Measurements from ENCODE around the gene RAB41. TPM values are rescaled to one million over a fixed set of nuclear protein-coding genes. Genes with fewer than 3 reads are reported as not detected.
"Not testable (repeated sequence)": the region's sequence is repeated elsewhere in the genome, so short reads cannot be mapped to it uniquely, and the experiment has no call there.

The RAB41 gene
- total RNA-seq (2014; rRNA removed; shearing (Covaris generic)) = not detected in 2 replicates

DNA sequence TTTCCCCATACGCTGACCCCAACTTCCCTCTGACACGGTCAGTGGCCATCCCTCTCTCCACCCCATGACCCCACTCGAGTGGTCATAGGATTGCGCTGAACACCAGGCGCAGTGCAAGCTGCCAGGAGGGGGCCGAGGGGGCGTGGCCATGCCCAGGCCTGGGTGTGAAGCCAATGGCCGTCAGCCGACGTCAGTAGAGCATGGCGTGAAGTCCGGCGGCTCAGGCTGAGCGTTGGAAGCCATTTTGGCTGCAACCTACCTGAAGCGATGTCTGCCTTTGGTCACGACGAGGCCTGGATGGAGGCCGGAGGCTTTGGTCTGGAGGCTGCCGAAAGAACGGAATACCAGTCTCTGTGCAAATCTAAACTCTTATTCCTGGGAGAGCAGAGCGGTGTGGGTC is at the start of gene RAB41:
RAB41 (plus strand) TSS at position 222 of the 400 bp plus-strand sequence; CDS start at position 268, 46 bp downstream.
- DNase-seq (ENCODE audit: low spot score) = no peak

DNA sequence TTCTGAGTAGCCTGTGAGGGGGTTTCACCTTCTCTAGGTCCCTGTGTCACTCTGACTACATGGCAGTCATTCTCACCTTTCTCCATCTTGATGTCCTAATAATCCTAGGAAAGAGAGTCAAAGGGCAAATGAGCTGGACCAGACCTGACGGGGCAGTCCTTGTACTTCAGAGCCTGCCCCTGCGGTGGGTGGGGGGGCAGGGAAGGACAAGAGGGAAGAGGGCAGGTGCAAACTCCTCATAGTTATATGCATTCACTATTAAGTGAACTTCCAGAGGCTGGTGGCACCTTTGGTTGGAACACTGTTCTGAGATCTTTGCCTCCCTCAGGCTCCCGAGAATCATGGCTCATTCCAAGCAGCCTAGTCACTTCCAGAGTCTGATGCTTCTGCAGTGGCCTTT is 47.6 kb upstream of the RAB41 start, which contains the start of gene AWAT1:
AWAT1 (plus strand) TSS at position 301 of the 400 bp plus-strand sequence; CDS start at position 342, 41 bp downstream.
- DNase-seq (ENCODE audit: low spot score) = no peak

DNA sequence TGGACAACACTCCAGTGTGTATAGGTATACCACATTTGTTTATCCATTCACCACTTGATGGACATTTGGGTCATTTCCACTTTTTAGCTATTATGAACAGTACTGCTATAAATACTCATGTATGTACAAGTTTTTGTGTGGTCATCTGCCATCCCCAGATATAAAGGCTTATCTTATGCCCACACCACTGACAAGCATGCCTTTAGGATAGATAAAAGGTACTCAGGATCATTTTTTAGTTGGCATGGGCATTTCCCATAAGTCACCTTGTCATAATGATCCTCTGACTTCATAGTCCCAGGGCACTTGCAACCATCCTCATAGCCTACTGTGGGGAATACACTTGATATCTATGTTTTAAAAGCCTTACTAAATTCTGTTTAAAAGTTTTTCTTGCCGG is 41.2 kb upstream of the RAB41 start:
- no peak for DNase-seq (ENCODE audit: low spot score)

DNA sequence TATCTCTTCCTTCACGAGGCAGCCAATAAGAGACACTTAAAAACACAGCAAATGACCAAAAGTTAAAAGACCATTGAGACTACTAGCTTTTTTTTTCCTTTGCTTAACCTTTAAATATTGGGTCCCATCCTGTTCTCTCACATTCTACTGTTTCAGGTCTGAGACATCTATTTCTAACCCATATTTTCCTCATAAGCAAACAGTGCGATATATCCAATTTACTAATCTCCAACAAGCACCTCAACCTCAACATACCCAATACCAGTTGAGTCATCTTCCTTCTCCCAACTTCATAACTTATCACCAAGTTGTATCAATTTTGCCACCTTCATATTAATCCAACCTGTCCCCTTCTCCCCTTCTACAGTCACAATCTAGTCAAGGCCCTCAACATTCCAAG is 40.5 kb upstream of the RAB41 start:
- DNase-seq (ENCODE audit: low spot score) = no peak

DNA sequence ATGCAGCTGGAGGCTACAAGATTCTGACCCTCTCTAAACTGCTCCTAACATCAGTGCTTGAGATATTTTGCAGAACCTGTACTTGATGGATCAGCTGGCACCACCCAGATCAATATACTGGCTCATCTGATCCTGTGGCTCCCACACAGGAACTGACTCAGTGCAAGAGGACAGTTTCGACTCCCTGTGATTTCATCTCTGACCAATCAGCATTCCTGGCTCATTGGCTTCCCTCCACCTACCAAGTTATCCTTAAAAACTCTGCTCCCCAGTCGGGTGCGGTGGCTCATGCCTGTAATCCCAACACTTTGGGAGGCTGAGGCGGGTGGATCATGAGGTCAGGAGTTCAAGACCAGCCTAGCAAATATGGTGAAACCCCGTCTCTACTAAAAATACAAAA is 38.4 kb upstream of the RAB41 start:
- DNase-seq (ENCODE audit: low spot score) = not testable (repeated sequence)

DNA sequence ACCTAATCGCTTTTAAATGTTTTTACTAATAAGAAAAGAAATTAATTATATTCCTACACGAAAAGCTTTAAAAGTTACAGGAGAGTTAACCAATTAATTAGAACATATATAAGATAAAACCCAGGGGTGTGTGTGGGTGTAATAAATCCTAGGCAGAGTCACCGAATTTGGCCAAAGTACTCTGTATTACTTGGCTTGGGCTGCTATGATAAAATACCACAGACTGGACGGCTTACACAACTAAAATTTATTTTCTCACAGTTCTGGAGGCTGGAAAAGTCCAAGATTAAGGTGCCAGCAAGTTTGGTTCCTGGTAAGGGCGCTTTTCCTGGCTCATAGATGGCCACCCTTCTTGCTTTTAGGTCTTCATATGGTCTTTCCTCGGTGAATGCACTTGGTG is 37.1 kb upstream of the RAB41 start:
- DNase-seq (ENCODE audit: low spot score) = no peak

DNA sequence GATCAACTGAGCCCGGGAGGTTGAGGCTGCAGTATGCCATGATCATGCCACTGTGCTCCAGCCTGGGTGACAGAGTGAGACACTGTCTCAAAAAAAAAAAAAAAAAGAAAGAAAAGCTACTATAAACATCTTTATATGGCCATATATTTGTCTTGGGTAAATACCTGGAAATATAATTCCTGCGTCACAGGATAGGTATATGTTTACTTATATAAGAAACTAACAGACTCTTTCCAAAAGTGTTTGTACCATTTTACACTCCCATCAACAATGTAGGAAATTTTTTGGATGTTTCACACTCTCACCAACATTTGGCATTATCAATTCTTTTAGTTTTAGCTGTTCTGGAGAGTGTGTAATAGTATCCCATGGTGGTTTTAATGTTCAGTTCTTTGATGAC is 34.7 kb upstream of the RAB41 start:
- DNase-seq (ENCODE audit: low spot score) = no peak

DNA sequence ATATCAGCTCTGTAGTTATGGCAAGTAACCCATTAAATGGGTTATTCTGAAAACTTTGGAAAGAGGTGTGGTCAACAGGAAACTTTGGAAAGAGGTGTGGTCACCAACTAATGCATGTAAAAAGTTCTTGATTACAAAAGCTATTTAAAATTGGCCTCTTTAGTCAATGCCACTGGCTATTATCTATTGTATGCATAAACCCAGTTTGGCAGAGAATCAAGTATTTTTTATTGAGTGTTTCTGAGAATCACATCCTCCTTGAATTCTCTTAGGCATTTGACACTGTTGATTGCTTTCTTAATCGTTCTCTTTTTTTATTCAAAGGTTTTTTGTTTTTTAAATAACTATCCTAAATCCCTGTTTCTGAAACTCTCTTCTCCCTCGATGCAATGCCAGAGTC is 29.5 kb upstream of the RAB41 start:
- no peak for DNase-seq (ENCODE audit: low spot score)

DNA sequence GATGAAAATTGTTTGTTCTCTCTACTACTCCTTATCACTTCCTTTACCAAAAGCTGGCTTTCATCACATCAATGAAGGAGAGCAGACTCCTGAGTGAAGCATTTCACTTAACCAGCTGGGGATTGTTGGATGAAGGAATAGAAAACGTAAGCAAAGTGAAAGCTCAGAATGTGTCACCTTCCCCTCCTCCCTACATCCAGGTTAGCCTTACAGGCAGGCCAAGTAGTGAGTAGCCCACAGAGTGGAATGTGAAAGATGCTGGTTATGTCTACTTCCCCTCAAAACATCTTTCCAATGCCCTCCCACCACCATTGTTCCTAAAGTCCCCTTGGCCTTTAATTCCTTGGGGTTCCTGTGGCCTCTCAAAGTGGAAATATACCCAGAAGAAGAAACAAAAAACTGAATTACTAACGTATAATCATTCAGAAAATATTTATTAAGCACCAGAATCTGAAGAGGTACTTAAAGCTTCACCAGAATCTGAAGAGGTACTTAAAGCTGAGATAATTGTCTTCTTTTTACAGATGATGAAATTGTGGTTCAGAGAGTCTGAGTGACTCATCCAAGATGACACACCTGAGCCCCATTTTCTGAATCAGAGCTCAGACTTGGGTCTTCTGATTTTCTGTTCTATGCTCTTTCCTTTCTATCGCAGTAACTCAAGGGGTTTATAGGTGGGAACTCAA is 28.5 kb upstream of the RAB41 start:
- DNase-seq (ENCODE audit: low spot score) = no peak

DNA sequence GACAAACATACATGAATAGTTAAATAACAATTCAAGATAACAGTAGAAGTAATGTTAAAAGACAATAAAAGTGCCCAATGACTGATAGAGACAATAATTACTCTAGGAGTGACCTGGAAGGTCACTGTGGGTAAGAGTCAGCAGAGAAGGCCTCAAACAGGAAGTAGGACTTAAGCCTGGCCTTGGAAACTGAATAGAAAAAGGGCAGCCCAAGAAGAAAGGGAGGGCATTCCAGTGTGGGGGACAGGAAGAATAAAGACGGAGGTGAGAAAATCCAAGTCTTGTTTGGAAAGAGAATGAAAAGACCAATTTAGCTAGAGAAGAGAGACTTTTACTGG is 27.9 kb upstream of the RAB41 start:
- no peak for DNase-seq (ENCODE audit: low spot score)

DNA sequence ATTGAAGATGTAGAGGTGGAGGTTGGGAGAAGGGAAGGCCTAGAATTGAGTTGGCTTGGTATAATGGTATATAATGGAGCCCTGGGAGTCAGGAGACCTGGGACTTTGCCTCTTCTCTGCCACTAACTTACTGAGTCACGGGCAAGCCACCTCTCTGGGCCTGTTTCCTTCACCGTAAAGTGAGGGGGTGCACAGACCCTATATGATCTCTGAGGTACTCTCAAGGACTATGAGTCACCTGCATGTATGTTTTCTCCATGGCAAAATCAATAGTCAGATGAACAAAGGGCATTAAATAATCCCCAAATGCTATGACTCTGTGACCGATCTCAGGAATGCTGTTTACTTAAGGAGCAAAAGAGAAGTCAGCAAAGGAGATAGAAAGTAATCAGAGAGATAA is 27.1 kb upstream of the RAB41 start:
- DNase-seq (ENCODE audit: low spot score) = no peak

DNA sequence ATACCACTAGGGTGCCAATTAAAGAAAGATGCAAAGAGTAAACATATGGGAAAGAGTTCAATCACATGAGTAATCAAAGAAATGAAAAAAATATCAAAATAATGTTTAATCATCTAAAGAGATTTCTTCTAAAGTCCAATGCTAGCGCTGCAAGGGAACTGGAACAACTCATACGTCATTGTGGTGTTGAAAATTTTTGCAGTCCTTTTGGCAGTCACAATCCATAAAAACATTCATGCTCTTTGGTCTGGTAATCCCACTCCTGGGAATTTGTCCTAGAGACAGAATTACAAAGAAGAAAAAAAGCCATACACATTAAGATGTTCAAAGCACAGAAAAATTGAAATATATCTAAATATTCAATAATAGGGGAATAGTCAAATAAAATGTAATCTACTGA is 26.5 kb upstream of the RAB41 start:
- no peak for DNase-seq (ENCODE audit: low spot score)

DNA sequence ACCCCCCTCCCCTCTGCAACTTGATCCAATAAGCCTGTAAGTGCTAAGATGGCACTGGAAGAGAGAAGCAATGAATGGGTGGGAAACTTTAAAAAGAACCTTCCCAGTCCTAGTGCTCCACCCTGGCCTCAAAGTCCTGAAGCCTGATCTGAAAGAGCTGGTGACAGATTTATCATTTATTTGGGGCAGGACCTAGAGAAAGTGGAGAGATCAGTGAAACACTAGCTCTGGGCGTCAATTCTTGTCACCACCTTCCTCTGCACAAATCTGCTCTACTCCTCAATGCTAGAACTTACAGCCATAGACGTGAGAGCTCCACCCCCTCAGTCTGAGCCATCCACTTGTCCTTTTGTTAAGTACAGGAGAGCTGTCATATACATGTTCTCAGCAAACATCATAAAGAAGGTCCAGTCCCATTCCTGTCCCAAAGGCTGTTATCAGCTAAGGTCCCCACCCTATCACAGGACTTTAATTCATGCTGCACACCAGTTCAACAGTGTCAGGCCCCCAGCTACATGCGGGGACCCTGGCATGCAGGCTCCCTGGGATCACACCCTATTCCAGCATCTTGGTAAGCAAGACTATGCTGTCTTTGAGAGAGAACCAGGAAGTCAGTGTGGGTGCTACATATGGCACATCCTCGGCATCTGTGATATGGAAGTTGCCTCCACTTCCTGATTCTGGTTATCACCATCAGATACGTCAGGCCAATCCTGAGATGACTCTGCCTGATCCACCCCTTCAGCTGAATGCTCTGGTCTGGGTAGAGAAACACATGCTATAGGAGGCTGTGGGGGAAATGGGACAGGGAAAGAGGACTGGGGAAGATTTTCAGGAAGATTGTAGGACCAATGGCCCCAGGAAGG is 24.3 kb upstream of the RAB41 start:
- DNase-seq (ENCODE audit: low spot score) = no peak

DNA sequence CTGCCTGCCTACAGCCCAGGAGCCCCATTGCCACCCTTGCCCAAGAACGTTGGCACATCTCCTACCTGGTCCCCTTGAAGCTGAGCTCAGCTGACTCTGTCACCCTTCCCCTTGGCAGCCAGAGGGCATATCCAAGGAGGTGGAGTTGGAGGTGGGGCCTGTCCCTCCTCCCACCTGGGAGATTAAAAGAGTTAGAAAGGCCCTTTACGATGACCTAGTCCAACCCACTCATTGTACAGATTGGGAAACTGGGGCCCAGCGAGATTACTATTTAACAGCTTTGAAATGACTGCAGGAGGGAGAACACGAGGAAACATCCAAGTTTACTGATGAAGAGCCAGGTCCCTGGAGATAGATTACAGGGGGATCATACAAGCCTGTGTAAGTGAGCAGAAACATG is 21.9 kb upstream of the RAB41 start, which contains the start of gene P2RY4:
P2RY4 (minus strand) TSS at position 101 of the 400 bp plus-strand sequence. CDS start 580 bp downstream, outside the sequence.
- no peak for DNase-seq (ENCODE audit: low spot score)

DNA sequence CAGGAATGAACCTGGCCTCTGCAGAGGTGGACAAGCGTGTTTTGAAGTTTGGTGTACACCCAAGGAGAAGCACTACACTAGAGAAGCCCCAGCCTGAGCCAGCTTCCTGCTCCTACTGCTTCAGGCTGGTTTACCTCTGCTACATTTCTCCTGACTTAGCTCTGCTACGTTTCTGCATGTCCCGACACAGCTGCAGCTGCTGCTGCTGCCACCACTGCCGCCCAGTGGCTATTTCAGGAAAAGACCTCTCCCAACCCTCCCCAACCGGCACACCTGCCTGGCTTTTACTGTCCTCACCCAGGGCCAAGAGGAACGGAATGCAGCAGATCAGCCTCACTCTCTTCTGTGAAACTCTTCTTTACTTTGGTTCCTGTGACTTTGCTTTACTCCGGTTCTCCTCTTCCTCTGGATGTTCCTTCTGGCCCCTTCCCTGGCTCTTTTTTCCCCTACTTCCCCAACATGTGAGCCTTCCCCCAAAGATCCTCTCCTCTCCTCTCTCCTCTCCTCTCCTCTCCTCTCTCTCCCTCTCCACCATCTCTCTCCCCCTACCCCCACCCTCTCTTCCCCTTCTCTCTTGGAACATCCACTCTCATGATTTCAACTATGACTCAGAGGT is 18.9 kb upstream of the RAB41 start:
- DNase-seq (ENCODE audit: low spot score) = peak; percentile 45

DNA sequence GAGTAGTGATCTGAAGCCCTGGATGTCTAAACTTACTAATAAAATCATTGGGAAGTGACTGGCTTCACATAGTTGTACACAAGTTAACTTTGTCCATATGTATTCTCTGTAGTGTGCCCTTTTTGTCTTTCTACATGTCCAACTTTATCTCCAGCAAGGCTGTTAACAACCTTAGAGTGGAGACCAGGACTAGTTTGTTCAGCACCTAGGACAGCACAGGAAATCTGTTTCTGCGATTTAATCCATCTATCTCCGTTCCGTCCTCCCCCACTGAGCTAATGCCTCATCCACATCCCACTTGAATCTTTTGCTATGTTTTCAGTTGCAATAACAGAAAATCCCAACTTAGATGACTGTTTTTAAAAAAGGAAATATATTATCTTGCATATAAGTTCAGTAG is 17.2 kb upstream of the RAB41 start:
- DNase-seq (ENCODE audit: low spot score) = no peak

DNA sequence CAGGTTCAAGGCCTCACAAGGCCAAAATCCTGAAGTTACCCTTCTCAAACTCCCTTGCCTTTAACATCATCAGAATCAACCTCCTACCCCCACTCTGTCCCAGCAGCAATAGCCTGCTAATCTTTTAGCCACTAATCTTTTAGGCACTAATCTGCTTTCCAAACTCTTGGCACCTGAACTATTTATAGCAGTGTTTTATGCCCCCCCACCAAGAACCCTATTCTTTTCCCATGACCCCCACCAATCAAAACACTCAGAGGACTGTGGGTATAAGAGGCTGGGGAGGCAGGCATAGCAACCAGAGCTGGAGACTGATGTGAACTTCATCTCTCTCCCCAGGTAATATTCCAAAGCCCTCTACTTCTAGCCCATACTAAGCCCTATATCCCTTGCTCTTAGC is 13.9 kb upstream of the RAB41 start, which contains the start of gene ARR3:
ARR3 (plus strand) TSS at position 301 of the 400 bp plus-strand sequence. CDS start 1,052 bp downstream, outside the sequence.
- DNase-seq (ENCODE audit: low spot score) = no peak

DNA sequence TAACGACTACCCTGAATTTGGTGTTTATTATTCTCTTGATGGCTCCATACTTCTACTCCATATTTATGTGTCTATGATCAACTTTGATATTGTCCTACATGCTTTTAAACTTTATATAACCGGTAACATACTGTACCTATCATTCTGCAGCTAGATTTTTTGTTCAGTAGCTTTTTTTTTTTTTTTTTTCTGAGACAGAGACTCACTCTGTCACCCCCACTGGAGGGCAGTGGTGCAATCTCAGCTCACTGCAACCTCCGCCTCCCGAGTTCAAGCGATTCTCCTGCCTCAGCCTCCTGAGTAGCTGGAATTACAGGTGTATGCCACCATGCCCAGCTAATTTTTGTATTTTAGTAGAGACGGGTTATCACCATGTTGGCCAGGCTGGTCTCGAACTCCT is 7.9 kb upstream of the RAB41 start:
- DNase-seq (ENCODE audit: low spot score) = not testable (repeated sequence)

DNA sequence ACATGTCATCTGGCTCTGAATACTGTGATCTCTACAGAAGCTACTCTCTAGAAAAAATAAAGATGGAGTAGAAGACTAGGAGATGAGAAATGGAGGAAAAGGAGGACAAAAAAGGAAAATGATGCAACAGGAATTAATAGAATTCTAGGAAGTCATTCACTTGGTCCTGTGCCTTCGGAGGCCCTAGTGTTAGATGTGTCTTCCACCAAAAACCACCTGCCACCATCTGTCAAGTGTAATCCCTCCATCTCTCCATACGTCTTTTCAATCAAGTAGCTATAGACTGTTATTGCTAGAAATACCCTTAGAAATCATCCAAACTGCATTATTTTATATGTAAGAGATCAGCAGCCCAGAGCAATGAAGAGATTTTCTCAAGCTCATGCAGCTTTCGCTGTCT is 2.9 kb upstream of the RAB41 start:
- DNase-seq (ENCODE audit: low spot score) = no peak

DNA sequence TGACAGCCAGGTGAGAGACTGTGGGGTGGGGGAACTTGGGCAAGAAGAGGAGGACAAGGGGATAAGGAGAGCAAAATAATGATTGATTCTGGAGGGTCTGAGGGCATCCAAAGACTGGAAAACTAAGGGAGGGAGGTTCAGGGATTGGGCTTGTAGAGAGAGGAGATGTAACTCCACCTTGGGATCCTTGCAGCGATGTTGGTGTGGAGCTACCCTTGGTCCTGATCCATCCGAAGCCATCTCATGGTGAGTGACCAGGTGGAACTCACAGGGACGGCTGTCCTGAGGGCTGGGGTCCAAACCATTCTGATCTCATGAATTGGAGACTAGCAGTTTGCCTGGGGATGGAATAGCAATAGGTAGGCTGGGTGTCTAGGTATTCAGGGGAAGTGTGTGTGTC is 1.4 kb upstream of the RAB41 start:
- no peak for DNase-seq (ENCODE audit: low spot score)

DNA sequence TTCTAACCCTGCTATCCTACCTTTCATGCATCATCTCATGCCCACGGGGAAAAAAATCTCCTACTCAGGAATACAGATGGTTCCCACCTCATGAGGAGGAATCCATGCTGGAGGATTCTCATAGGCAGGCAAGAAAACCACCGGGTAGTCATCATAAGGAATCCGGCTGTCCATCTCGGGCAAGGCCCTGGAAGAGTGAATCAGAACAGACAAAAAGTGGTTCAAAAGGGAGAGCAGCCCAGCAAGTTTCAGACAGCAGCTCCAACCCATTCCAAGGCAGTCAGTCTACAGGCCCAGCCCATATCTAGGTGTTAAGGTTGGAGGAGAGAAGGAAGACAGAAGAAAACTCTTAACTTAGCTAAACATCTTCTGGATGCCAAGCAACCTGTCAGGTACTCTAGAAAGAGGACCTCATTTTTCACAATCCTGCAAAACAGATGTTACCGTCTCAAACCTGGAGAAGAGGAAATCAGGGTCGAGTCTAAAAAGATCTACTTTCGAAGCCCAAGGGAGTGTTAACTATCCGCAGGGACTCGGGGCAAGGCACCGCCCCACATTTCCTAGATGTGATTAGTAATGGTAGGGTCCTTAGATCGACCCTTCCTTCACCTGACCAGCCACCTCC is 7.3 kb downstream of the RAB41 start:
- DNase-seq (ENCODE audit: low spot score) = no peak

Data from H4 (cell line).